Measurements from ENCODE around the gene RNU2-1.
"Not testable (repeated sequence)": the region's sequence is repeated elsewhere in the genome, so short reads cannot be mapped to it uniquely, and the experiment has no call there.

RNU2-1 gene

DNA sequence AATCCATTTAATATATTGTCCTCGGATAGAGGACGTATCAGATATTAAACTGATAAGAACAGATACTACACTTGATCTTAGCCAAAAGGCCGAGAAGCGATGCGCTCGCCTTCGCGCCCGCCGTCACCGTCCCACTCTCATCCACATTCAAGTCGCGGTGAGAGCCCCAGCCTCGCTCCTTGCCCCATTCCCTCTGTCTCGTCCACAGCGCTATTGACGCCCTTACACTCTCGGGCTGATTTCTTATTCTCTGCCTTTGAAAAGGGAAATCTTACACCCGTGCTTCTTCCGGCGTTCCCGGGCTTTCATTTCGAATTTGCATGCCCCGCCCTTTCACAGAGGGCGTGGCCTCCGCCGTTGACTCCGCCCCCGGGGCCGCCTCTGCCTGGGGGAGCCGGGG lies at the start of gene RNU2-1:
RNU2-1 (minus strand) TSS at position 101 of the 400 bp plus-strand sequence.
- CTCF ChIA-PET; DNase-seq (ENCODE audit: extremely low spot score); POLR2A ChIA-PET: not testable (repeated sequence)

DNA sequence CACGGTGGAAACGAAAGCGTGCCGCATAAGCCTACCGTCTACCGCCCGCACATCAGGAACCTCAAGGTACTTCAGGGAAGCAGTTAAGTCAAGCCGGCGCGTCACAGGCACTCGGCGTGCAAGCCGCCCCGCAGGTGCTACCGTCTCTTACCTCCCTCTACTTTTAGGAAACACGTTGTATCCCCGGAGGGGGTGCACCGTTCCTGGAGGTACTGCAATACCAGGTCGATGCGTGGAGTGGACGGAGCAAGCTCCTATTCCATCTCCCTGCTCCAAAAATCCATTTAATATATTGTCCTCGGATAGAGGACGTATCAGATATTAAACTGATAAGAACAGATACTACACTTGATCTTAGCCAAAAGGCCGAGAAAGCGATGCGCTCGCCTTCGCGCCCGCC lies 39.1 kb upstream of the RNU2-1 start:
- CTCF ChIA-PET; DNase-seq (ENCODE audit: extremely low spot score); POLR2A ChIA-PET: not testable (repeated sequence)

DNA sequence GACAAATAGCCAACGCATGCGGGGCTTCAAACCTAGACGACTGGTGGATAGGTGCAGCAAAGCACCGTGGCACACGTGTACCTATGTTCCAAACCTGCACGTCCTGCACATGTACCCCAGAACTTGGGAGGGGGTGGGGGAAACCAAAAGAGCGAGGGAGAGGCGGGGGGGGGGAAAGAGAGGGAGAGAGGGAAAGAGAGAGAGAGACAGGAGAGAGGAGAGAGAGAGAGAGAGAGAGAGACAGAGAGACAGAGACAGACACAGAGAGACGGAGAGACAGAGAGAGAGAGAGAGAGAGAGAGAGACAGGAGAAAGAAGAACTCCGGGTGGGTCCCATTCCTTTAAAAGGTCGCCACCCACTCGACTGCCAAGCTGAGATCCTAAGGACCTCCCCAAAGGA lies 38.7 kb upstream of the RNU2-1 start:
- POLR2A ChIA-PET; CTCF ChIA-PET; DNase-seq (ENCODE audit: extremely low spot score): not testable (repeated sequence)

DNA sequence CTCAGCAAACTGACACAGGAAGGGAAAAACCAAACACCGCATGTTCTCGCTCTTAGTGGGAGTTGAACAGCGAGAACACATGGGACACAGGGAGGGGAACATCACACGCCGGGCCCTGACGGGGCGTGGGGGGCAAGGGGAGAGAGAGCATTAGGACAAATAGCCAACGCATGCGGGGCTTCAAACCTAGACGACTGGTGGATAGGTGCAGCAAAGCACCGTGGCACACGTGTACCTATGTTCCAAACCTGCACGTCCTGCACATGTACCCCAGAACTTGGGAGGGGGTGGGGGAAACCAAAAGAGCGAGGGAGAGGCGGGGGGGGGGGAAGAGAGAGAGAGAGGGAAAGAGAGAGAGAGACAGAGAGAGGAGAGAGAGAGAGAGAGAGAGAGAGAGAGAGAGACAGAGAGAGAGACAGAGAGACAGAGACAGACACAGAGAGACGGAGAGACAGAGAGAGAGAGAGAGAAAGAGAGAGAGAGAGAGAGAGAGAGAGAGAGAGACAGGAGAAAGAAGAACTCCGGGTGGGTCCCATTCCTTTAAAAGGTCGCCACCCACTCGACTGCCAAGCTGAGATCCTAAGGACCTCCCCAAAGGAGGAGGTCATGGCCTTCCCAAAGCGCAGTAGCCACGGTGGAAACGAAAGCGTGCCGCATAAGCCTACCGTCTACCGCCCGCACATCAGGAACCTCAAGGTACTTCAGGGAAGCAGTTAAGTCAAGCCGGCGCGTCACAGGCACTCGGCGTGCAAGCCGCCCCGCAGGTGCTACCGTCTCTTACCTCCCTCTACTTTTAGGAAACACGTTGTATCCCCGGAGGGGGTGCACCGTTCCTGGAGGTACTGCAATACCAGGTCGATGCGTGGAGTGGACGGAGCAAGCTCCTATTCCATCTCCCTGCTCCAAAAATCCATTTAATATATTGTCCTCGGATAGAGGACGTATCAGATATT lies 37.1 kb upstream of the RNU2-1 start:
- DNase-seq (ENCODE audit: extremely low spot score); CTCF ChIA-PET; POLR2A ChIA-PET: not testable (repeated sequence)

DNA sequence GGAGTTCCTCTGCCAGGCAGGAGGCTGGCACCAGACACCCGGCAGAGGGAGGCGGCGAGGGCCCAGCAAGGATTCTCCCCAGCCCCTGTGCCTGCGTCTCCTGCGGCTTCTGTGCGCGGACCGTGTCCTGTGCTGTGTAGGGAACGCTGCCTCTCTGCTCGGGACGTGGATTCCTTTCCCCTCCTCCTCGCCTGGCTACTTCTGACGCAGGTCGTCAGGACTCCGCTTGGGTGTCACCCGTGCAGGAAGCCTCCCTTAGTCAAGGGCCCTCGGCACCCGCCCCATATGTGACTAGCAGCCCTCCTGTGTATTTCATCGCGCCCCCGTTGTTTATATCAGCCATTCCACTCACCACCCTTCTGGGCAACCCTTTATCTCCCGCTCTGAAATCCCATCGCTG lies 12.7 kb upstream of the RNU2-1 start:
- POLR2A ChIA-PET; DNase-seq (ENCODE audit: extremely low spot score); CTCF ChIA-PET: not testable (repeated sequence)

DNA sequence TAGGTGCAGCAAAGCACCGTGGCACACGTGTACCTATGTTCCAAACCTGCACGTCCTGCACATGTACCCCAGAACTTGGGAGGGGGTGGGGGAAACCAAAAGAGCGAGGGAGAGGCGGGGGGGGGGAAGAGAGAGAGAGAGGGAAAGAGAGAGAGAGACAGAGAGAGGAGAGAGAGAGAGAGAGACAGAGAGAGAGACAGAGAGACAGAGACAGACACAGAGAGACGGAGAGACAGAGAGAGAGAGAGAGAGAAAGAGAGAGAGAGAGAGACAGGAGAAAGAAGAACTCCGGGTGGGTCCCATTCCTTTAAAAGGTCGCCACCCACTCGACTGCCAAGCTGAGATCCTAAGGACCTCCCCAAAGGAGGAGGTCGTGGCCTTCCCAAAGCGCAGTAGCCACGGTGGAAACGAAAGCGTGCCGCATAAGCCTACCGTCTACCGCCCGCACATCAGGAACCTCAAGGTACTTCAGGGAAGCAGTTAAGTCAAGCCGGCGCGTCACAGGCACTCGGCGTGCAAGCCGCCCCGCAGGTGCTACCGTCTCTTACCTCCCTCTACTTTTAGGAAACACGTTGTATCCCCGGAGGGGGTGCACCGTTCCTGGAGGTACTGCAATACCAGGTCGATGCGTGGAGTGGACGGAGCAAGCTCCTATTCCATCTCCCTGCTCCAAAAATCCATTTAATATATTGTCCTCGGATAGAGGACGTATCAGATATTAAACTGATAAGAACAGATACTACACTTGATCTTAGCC lies 7.0 kb upstream of the RNU2-1 start:
- DNase-seq (ENCODE audit: extremely low spot score); POLR2A ChIA-PET; CTCF ChIA-PET: not testable (repeated sequence)

DNA sequence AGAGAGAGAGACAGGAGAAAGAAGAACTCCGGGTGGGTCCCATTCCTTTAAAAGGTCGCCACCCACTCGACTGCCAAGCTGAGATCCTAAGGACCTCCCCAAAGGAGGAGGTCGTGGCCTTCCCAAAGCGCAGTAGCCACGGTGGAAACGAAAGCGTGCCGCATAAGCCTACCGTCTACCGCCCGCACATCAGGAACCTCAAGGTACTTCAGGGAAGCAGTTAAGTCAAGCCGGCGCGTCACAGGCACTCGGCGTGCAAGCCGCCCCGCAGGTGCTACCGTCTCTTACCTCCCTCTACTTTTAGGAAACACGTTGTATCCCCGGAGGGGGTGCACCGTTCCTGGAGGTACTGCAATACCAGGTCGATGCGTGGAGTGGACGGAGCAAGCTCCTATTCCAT lies 5.8 kb upstream of the RNU2-1 start:
- CTCF ChIA-PET; POLR2A ChIA-PET; DNase-seq (ENCODE audit: extremely low spot score): not testable (repeated sequence)

DNA sequence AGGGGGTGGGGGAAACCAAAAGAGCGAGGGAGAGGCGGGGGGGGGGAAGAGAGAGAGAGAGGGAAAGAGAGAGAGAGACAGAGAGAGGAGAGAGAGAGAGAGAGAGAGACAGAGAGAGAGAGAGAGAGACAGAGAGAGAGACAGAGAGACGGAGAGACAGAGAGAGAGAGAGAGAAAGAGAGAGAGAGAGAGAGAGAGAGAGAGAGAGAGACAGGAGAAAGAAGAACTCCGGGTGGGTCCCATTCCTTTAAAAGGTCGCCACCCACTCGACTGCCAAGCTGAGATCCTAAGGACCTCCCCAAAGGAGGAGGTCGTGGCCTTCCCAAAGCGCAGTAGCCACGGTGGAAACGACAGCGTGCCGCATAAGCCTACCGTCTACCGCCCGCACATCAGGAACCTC lies 514 bp downstream of the RNU2-1 start:
- POLR2A ChIA-PET; DNase-seq (ENCODE audit: extremely low spot score); CTCF ChIA-PET: not testable (repeated sequence)

DNA sequence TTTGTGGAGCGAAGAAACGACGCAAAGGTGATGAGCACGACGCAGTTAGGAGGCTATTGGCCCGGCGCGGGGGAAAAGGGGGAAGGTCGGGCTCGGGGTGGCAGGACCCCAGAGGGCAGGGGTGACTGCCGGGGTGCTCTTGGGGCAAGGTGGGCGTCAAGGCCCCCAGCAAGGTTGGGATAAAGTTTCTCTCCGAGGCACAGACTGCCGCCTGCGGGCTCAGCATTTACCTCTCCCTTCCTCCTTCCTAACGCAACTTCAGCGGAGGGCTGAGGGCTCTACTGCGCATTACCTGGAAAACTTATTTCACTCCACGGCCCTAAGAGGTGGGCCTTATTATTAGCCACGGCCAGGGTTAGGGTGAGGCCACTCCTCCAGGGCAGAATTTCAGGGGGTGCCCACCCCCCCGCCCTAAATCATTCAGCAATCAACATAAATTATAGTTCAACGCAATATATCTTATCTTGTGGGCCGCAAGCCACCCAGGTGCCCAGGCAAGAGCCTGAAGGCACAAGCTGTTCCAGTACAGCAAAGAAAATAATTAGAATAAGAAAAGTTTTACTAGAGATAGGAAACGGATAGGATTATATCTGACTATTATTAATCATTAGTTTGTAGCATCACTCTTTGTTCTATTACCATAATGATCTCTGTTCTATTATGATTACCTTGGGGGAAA lies 1.6 kb downstream of the RNU2-1 start:
- CTCF ChIA-PET; POLR2A ChIA-PET; DNase-seq (ENCODE audit: extremely low spot score): not testable (repeated sequence)

DNA sequence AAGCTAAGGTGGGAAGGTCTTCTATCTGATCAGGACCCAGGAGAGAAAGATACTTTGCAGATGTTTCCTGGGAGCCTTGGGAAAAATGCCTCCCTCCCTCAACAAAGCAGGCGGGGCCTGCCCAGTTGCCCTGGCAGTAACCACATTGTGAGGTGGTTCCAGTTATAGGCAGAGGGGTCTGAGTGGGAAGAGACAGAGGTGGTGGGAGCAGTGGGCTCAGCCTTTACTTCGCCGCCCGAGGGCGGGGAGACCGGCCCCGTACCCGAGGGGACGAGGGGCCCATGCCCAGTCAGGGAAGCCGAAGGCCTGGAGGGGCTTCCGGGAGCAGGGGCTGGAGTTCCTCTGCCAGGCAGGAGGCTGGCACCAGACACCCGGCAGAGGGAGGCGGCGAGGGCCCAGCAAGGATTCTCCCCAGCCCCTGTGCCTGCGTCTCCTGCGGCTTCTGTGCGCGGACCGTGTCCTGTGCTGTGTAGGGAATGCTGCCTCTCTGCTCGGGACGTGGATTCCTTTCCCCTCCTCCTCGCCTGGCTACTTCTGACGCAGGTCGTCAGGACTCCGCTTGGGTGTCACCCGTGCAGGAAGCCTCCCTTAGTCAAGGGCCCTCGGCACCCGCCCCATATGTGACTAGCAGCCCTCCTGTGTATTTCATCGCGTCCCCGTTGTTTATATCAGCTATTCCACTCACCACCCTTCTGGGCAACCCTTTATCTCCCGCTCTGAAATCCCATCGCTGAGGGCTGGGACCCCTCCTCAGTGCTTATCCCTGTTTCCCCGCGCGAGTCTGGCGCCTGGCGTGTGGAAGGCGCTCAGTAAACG lies 2.4 kb downstream of the RNU2-1 start:
- CTCF ChIA-PET; DNase-seq (ENCODE audit: extremely low spot score); POLR2A ChIA-PET: not testable (repeated sequence)

DNA sequence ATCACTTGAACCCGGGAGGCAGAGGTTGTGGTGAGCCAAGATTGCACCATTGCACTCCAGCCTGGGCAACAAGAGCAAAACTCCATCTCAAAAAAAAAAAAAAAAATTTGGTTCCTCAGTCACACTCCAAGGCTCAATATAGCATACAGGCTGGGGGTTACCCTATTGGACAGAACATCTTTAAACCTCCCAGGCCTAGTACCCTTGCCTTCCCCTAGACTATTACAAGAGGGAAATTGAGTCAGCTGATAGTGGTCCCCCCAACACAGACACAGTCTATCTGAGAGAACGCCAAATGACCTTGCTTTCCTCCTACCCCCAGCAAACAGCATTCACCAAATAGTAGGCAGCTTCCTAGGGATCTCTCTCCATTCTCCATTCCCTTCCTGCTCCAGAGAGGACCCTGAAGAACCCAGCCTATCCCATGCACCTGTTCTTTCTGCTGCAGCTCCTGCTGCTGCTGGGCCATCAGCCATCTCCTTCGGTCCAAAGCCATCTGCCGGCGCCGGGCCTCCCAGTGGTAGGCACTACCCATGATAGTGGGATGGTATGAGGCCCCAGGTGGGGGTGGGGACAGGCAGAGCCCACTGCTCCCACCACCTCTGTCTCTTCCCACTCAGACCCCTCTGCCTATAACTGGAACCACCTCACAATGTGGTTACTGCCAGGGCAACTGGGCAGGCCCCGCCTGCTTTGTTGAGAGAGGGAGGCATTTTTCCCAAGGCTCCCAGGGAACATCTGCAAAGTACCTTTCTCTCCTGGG lies 5.6 kb downstream of the RNU2-1 start, which contains the start of gene CCDC200:
CCDC200 (minus strand) TSS at position 604 of the 763 bp plus-strand sequence; CDS start at position 535, 69 bp downstream.
- DNase-seq (ENCODE audit: extremely low spot score); POLR2A ChIA-PET; CTCF ChIA-PET: not testable (repeated sequence)

DNA sequence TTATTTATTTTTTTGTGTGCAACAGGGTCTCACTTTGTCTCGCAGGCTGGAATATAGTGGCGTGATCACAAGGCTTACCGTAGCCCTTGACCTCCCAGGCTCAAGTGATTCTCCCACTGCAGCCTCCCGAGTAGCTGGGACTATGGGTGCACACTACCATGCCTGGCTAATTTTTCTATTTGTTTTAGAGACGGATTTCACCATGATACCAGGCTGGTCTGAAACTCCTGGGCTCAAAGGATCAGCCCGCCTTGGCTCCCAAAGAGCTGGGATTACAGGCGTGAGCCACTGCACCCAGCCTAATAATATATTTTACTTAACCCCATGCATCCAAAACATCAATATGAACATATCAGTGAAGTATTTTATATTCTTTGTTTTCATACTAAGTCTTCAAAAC lies 7.4 kb downstream of the RNU2-1 start:
- CTCF ChIA-PET = interaction anchor here (1.3 to 1.5 kb wide), 2 partner anchors 12 to 99 kb away, joined by 3 to 4 read pairs; no protein-coding TSS in a partner anchor

More for the DNA sequence above, 7.4 kb downstream of the RNU2-1 start:
- DNase-seq (ENCODE audit: extremely low spot score) = no peak
- TF ChIP-seq, protein P1, sequence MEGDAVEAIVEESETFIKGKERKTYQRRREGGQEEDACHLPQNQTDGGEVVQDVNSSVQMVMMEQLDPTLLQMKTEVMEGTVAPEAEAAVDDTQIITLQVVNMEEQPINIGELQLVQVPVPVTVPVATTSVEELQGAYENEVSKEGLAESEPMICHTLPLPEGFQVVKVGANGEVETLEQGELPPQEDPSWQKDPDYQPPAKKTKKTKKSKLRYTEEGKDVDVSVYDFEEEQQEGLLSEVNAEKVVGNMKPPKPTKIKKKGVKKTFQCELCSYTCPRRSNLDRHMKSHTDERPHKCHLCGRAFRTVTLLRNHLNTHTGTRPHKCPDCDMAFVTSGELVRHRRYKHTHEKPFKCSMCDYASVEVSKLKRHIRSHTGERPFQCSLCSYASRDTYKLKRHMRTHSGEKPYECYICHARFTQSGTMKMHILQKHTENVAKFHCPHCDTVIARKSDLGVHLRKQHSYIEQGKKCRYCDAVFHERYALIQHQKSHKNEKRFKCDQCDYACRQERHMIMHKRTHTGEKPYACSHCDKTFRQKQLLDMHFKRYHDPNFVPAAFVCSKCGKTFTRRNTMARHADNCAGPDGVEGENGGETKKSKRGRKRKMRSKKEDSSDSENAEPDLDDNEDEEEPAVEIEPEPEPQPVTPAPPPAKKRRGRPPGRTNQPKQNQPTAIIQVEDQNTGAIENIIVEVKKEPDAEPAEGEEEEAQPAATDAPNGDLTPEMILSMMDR (IDR thresholded peaks at IDR 0.05; ENCODE audit: control extremely low read depth, extremely low read depth, low read depth, missing control alignments) = no peak
- POLR2A ChIA-PET = interaction anchor here (1.7 kb wide), 1 partner anchor 15 kb away, joined by 5 read pairs; the partner anchor contains the start of gene TMEM106A
